Activated CD8-positive, alpha-beta T cell treated with anti-CD3 and anti-CD28 coated beads, Interleukin-2, amount 10 ng/mL, durations not matched to agents 7 days and 5 days (primary cell): Measurements from ENCODE around the gene MESP1. TPM values are rescaled to one million over a fixed set of nuclear protein-coding genes. Genes with fewer than 3 reads are reported as not detected.
"Not testable (repeated sequence)": the region's sequence is repeated elsewhere in the genome, so short reads cannot be mapped to it uniquely, and the experiment has no call there.

Experiments
- ATAC-seq: fragments of 150-1000 bp; cut with Tn5 transposase; one replicate; pipeline ENCODE4 v1.10.0; 2021; ENCODE audit warnings: moderate library complexity
- CTCF ChIA-PET: fragments of 350-600 bp; sonication (Branson Sonifier 250); formaldehyde crosslinking; loops from one replicate; lab custom pipeline; 2021; ENCODE audit warnings: antibody characterized with exemption; lab: Charles Lee
- POLR2A ChIA-PET: fragments of 350-600 bp; sonication (Branson Sonifier 250); formaldehyde crosslinking; loops from one replicate; lab custom pipeline; 2021; ENCODE audit warnings: antibody characterized with exemption; lab: Charles Lee
- DNase-seq: peaks from one replicate; pipeline ENCODE4 v3.0.0-alpha.2; 2020
- H3K27ac Mint-ChIP-seq: one replicate; pipeline ENCODE4 v1.8.0; 2021; ENCODE audit warnings: mild to moderate bottlenecking, mixed read lengths
- H3K27me3 Mint-ChIP-seq: one replicate; pipeline ENCODE4 v1.8.0; 2021; ENCODE audit warnings: low read depth, mixed read lengths
- H3K36me3 Mint-ChIP-seq: one replicate; pipeline ENCODE4 v1.8.0; 2021; ENCODE audit warnings: low read depth, mixed read lengths
- H3K4me1 Mint-ChIP-seq: one replicate; pipeline ENCODE4 v1.8.0; 2021; ENCODE audit warnings: low read depth, mixed read lengths
- H3K4me3 Mint-ChIP-seq: one replicate; pipeline ENCODE4 v1.8.0; 2021; ENCODE audit warnings: mild to moderate bottlenecking, mixed read lengths
- H3K9me3 Mint-ChIP-seq: one replicate; pipeline ENCODE4 v1.8.0; 2022; ENCODE audit warnings: mixed read lengths; ENCODE audit not compliant: insufficient read depth
- total RNA-seq, 2 experiments: library from RNA; stranded (reverse); gene quantifications; one replicate each; pipeline ENCODE4 v1.2.3, GENCODE V29; 2021

Gene MESP1
- total RNA-seq, 2 experiments from 2014 or later: 1.8 to 2.4 TPM

- no peaks in the 10 kb centered on the region for H3K4me1 Mint-ChIP-seq
- no peak overlapping the region for H3K27ac Mint-ChIP-seq
- no peaks in the 10 kb centered on the region for H3K36me3 Mint-ChIP-seq
- ChIA-PET POLR2A (no interaction called here), CTCF (no interaction called here)
- H3K4me3 Mint-ChIP-seq: no peak overlapping the region
- ATAC-seq (no peak), DNase-seq (no peak)
- H3K27me3 Mint-ChIP-seq: peaks cover 4% of the 10 kb centered on the region
- no peaks in the 10 kb centered on the region for H3K9me3 Mint-ChIP-seq
Observed at GRCh38 chr15:89787944-89788343, 36.9 kb upstream of the MESP1 start.

GRCh38 chr15:89785774-89786140, 34.7 kb upstream of the MESP1 start:
- ATAC-seq (no peak), DNase-seq (no peak)
- Mint-ChIP-seq H3K9me3 (no peaks in the 10 kb centered on the region), H3K4me1 (peaks cover 3% of the 10 kb centered on the region), H3K36me3 (no peaks in the 10 kb centered on the region), H3K27ac (no peak overlapping the region), H3K4me3 (no peak overlapping the region), H3K27me3 (peaks cover 7% of the 10 kb centered on the region)
- ChIA-PET CTCF (no interaction called here), POLR2A (no interaction called here)

GRCh38 chr15:89785064-89785773, 34.2 kb upstream of the MESP1 start:
- Mint-ChIP-seq H3K9me3 (no peaks in the 10 kb centered on the region), H3K4me1 (peaks cover 5% of the 10 kb centered on the region), H3K4me3 (no peak overlapping the region), H3K27ac (no peak overlapping the region), H3K27me3 (peaks cover 10% of the 10 kb centered on the region), H3K36me3 (no peaks in the 10 kb centered on the region)
- ATAC-seq (no peak), DNase-seq (no peak)
- ChIA-PET CTCF (no interaction called here), POLR2A (no interaction called here)

GRCh38 chr15:89784686-89784960, 33.6 kb upstream of the MESP1 start:
- Mint-ChIP-seq H3K9me3 (no peaks in the 10 kb centered on the region), H3K36me3 (no peaks in the 10 kb centered on the region), H3K4me3 (no peak overlapping the region), H3K27me3 (peaks cover 10% of the 10 kb centered on the region), H3K4me1 (peaks cover 5% of the 10 kb centered on the region), H3K27ac (no peak overlapping the region)
- POLR2A ChIA-PET: no interaction called here
- CTCF ChIA-PET: no interaction called here
- DNase-seq (no peak), ATAC-seq (no peak)

- peaks cover 5% of the 10 kb centered on the region for H3K4me1 Mint-ChIP-seq
- POLR2A ChIA-PET: no interaction called here
- no peak overlapping the region for H3K4me3 Mint-ChIP-seq
- H3K36me3 Mint-ChIP-seq: no peaks in the 10 kb centered on the region
- H3K9me3 Mint-ChIP-seq: no peaks in the 10 kb centered on the region
- DNase-seq (no peak), ATAC-seq (no peak)
- CTCF ChIA-PET: interaction anchor here (1.0 to 1.3 kb wide), 2 partner anchors 11 to 91 kb away, joined by 3 to 4 read pairs; no protein-coding TSS in a partner anchor
- no peak overlapping the region for H3K27ac Mint-ChIP-seq
- peaks cover 10% of the 10 kb centered on the region for H3K27me3 Mint-ChIP-seq
Observed at GRCh38 chr15:89783861-89784685, 33.0 kb upstream of the MESP1 start.

- Mint-ChIP-seq H3K4me3 (no peak overlapping the region), H3K4me1 (peaks cover 5% of the 10 kb centered on the region), H3K36me3 (no peaks in the 10 kb centered on the region), H3K27ac (no peak overlapping the region), H3K9me3 (no peaks in the 10 kb centered on the region), H3K27me3 (peaks cover 13% of the 10 kb centered on the region)
- ATAC-seq (no peak), DNase-seq (no peak)
- POLR2A ChIA-PET: no interaction called here
- CTCF ChIA-PET: interaction anchor here (1.0 to 1.3 kb wide), 2 partner anchors 10 to 92 kb away, joined by 3 to 4 read pairs; no protein-coding TSS in a partner anchor
Observed at GRCh38 chr15:89783111-89783860, 32.2 kb upstream of the MESP1 start.

GRCh38 chr15:89782619-89782950, 31.5 kb upstream of the MESP1 start:
- POLR2A ChIA-PET, H3K4me1 Mint-ChIP-seq, ATAC-seq, CTCF ChIA-PET, H3K4me3 Mint-ChIP-seq, H3K9me3 Mint-ChIP-seq, DNase-seq, H3K36me3 Mint-ChIP-seq, H3K27ac Mint-ChIP-seq: not testable (repeated sequence)
- peaks cover 14% of the 10 kb centered on the region for H3K27me3 Mint-ChIP-seq

- H3K4me3 Mint-ChIP-seq: no peak overlapping the region
- ChIA-PET POLR2A (no interaction called here), CTCF (interaction anchor here (1.3 kb wide), 1 partner anchor 42 kb away, joined by 3 read pairs; no protein-coding TSS in a partner anchor)
- ATAC-seq: no peak
- H3K27ac Mint-ChIP-seq: no peak overlapping the region
- no peaks in the 10 kb centered on the region for H3K9me3 Mint-ChIP-seq
- no peaks in the 10 kb centered on the region for H3K36me3 Mint-ChIP-seq
- H3K27me3 Mint-ChIP-seq: peaks cover 20% of the 10 kb centered on the region
- H3K4me1 Mint-ChIP-seq: peaks cover 5% of the 10 kb centered on the region
- no peak for DNase-seq
Observed at GRCh38 chr15:89781891-89782618, 31.0 kb upstream of the MESP1 start.

GRCh38 chr15:89781055-89781454, 30.0 kb upstream of the MESP1 start:
- POLR2A ChIA-PET: no interaction called here
- peaks cover 8% of the 10 kb centered on the region for H3K4me1 Mint-ChIP-seq
- ATAC-seq: no peak
- H3K36me3 Mint-ChIP-seq: no peaks in the 10 kb centered on the region
- DNase-seq: no peak
- no peak overlapping the region for H3K4me3 Mint-ChIP-seq
- no peaks in the 10 kb centered on the region for H3K9me3 Mint-ChIP-seq
- peaks cover 20% of the 10 kb centered on the region for H3K27me3 Mint-ChIP-seq
- CTCF ChIA-PET: interaction anchor here (1.2 to 1.3 kb wide), 2 partner anchors 41 to 94 kb away, joined by 3 to 4 read pairs; no protein-coding TSS in a partner anchor
- no peak overlapping the region for H3K27ac Mint-ChIP-seq

GRCh38 chr15:89780601-89781000, 29.6 kb upstream of the MESP1 start:
- no peaks in the 10 kb centered on the region for H3K36me3 Mint-ChIP-seq
- no peak overlapping the region for H3K4me3 Mint-ChIP-seq
- ATAC-seq: no peak
- no peaks in the 10 kb centered on the region for H3K9me3 Mint-ChIP-seq
- peaks cover 8% of the 10 kb centered on the region for H3K4me1 Mint-ChIP-seq
- DNase-seq: no peak
- ChIA-PET CTCF (interaction anchor here (1.2 to 1.3 kb wide), 2 partner anchors 40 to 94 kb away, joined by 3 to 4 read pairs; no protein-coding TSS in a partner anchor), POLR2A (no interaction called here)
- H3K27me3 Mint-ChIP-seq: peaks cover 20% of the 10 kb centered on the region
- H3K27ac Mint-ChIP-seq: no peak overlapping the region

- ChIA-PET POLR2A (no interaction called here), CTCF (interaction anchor here (1.3 to 1.4 kb wide), 2 partner anchors 39 to 96 kb away, joined by 3 to 4 read pairs; no protein-coding TSS in a partner anchor)
- peaks cover 25% of the 10 kb centered on the region for H3K27me3 Mint-ChIP-seq
- no peak overlapping the region for H3K27ac Mint-ChIP-seq
- peaks cover 8% of the 10 kb centered on the region for H3K4me1 Mint-ChIP-seq
- H3K9me3 Mint-ChIP-seq: no peaks in the 10 kb centered on the region
- DNase-seq (no peak), ATAC-seq (no peak)
- H3K36me3 Mint-ChIP-seq: no peaks in the 10 kb centered on the region
- no peak overlapping the region for H3K4me3 Mint-ChIP-seq
Observed at GRCh38 chr15:89778861-89779260, 27.8 kb upstream of the MESP1 start.
